Activated CD8-positive, alpha-beta memory T cell treated with anti-CD3 and anti-CD28 coated beads for 4 hours (primary cell): ENCODE measurements around the gene LRRC8B.
"Not testable (repeated sequence)": the region's sequence is repeated elsewhere in the genome, so short reads cannot be mapped to it uniquely, and the experiment has no call there.

ENCODE experiments used
- DNase-seq, 2 donors: peaks; one replicate each; pipeline ENCODE4 v3.0.0-alpha.2; 2020; ENCODE audit warnings: low read depth in 2 of 2

LRRC8B gene

GRCh38 chr1:89584211-89584610, 59.6 kb downstream of the LRRC8B start:
- no peak for DNase-seq

GRCh38 chr1:89584781-89585180, 60.2 kb downstream of the LRRC8B start:
- DNase-seq: no peak

- no peak for DNase-seq
These were observed 63.1 kb downstream of the LRRC8B start for GRCh38 chr1:89587729-89588161.

GRCh38 chr1:89588480-89588879, 63.9 kb downstream of the LRRC8B start:
- DNase-seq: no peak

GRCh38 chr1:89589515-89589914, 64.9 kb downstream of the LRRC8B start:
- no peak for DNase-seq

GRCh38 chr1:89590341-89591080, 65.9 kb downstream of the LRRC8B start:
- no peak for DNase-seq

GRCh38 chr1:89592861-89593302, 68.3 kb downstream of the LRRC8B start:
- not testable (repeated sequence) for DNase-seq

GRCh38 chr1:89594096-89594740, 69.6 kb downstream of the LRRC8B start:
- no peak for DNase-seq

- DNase-seq: no peak
These were observed 72.1 kb downstream of the LRRC8B start for GRCh38 chr1:89596698-89597097.

GRCh38 chr1:89598450-89599331, 74.1 kb downstream of the LRRC8B start:
- DNase-seq: no peak

GRCh38 chr1:89599332-89599630, 74.7 kb downstream of the LRRC8B start:
- DNase-seq: no peak

GRCh38 chr1:89600451-89601224, 76.0 kb downstream of the LRRC8B start:
- no peak for DNase-seq

- DNase-seq: no peak
These were observed 78.3 kb downstream of the LRRC8B start for GRCh38 chr1:89602871-89603404.

- DNase-seq: no peak
These were observed 79.2 kb downstream of the LRRC8B start for GRCh38 chr1:89603651-89604413.

GRCh38 chr1:89604414-89604735, 79.7 kb downstream of the LRRC8B start:
- DNase-seq: no peak

- no peak for DNase-seq
These were observed 81.1 kb downstream of the LRRC8B start for GRCh38 chr1:89605692-89606091.

GRCh38 chr1:89606227-89606980, 81.8 kb downstream of the LRRC8B start:
- DNase-seq: no peak

GRCh38 chr1:89607156-89607555, 82.5 kb downstream of the LRRC8B start:
- DNase-seq: no peak

- no peak for DNase-seq
These were observed 83.1 kb downstream of the LRRC8B start for GRCh38 chr1:89607586-89608318.
